ENCODE measurements around the gene LEMD2. TPM values are rescaled to one million over a fixed set of nuclear protein-coding genes. Genes with fewer than 3 reads are reported as not detected.

LEMD2 gene
- total RNA-seq, 4 donors from 2014 or later = 36.4 to 65.3 (median 55.4) TPM

DNA sequence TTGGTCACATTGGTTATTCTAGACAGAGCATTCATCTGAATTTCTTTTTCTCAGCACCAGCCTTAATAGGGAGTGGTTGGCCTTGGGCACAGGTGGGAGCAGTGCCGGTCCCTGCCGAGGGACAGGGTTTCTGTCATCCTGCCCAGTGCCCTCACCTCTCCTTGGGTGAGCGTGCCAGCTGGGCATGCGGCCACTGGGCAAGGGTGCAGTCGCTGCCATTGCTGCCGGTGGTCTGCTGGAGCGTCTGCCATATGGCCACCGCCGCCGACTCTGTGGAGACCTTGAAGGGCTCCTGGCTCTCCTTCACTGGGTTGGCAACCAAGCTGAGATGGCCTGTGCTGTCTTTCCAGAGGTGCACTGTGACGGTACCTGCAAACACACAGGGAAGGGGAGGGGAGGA is 61.0 kb downstream of the LEMD2 start:
- intact Hi-C loops (cut with DNase I) = no loop called here
- Histone ChIP-seq H3K4me3 (no peak overlapping the region), H3K36me3 (peaks cover 0 to 33% (median 0%) of the 10 kb centered on the region in 4 donors), H3K27me3 (peaks cover 0 to 6% (median 0%) of the 10 kb centered on the region in 4 donors), H3K4me1 (peaks cover 0 to 41% (median 0%) of the 10 kb centered on the region in 4 donors), H3K9me3 (no peaks in the 10 kb centered on the region), H3K27ac (replicated peaks in 1 of 4) (no peak overlapping the region)
- WGBS = 85% methylated on average over 9 of the region's 11 CpGs
- DNase-seq (ENCODE audit: extremely low spot score) = no peak
- TF ChIP-seq CTCF (IDR thresholded peaks at IDR 0.05) (no peak), EP300 (IDR thresholded peaks at IDR 0.05) (no peak), POLR2A (IDR thresholded peaks at IDR 0.05; ENCODE audit: low read depth) (no peak), POLR2AphosphoS5 (IDR thresholded peaks at IDR 0.05) (no peak)

DNA sequence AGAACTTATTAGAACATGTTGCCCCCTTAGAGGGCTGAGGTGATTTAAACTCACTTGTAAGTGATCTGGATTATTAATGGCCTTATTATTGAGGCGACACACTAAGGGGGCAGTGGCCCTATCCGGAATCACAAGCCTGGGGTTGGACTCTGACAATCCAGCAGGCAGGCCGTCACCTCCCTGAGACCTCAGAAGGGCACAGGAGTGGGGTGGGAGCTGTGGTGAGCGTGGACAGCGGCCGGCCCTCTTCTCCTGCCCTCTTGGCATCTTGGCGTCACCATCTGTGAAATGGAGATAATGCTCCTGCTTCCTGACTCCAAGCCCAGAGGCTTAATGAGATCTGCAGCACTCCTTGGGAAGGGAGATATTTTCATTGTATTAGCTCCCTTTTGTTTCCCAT is 61.8 kb downstream of the LEMD2 start:
- Histone ChIP-seq H3K27me3 (peaks cover 0 to 6% (median 0%) of the 10 kb centered on the region in 4 donors), H3K27ac (replicated peaks in 1 of 4) (no peak overlapping the region), H3K36me3 (peaks cover 0 to 32% (median 0%) of the 10 kb centered on the region in 4 donors), H3K9me3 (no peaks in the 10 kb centered on the region), H3K4me3 (no peak overlapping the region), H3K4me1 (peaks cover 0 to 35% (median 0%) of the 10 kb centered on the region in 4 donors)
- 79% methylated on average over 7 of the region's 7 CpGs for WGBS
- TF ChIP-seq CTCF (IDR thresholded peaks at IDR 0.05) (no peak), POLR2A (IDR thresholded peaks at IDR 0.05; ENCODE audit: low read depth) (no peak), POLR2AphosphoS5 (IDR thresholded peaks at IDR 0.05) (no peak), EP300 (IDR thresholded peaks at IDR 0.05) (no peak)
- no peak for DNase-seq (ENCODE audit: extremely low spot score)
- intact Hi-C loops (cut with DNase I) = no loop called here

DNA sequence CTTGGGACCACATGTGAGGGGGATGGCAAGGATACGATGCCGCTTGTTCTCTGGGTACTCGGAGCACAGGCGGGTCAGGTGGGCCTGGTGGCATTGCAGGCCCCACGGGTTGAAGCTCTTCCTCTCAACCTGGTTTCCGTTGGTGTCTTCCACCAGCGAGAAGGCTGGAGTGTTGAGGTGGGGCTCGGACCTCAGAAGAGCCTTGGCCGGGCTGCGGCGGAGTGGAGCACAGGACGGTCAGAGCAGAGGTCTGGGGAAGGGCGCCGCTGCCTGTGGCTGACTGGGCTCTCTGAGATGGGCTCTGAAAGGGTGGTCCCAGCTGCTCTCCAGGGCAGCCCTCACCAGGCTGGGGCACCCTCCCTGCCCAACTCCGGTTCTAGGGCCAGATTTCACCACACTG is 62.2 kb downstream of the LEMD2 start:
- Histone ChIP-seq H3K4me3 (no peak overlapping the region), H3K9me3 (no peaks in the 10 kb centered on the region), H3K4me1 (peaks cover 0 to 35% (median 0%) of the 10 kb centered on the region in 4 donors), H3K36me3 (peaks cover 0 to 36% (median 0%) of the 10 kb centered on the region in 4 donors), H3K27me3 (peaks cover 0 to 6% (median 0%) of the 10 kb centered on the region in 4 donors), H3K27ac (replicated peaks in 1 of 4) (no peak overlapping the region)
- TF ChIP-seq POLR2A (IDR thresholded peaks at IDR 0.05; ENCODE audit: low read depth) = no peak
- no peak for TF ChIP-seq EP300 (IDR thresholded peaks at IDR 0.05)
- no peak for TF ChIP-seq CTCF (IDR thresholded peaks at IDR 0.05)
- TF ChIP-seq POLR2AphosphoS5 (IDR thresholded peaks at IDR 0.05) = no peak
- WGBS = 92% methylated on average over 13 of the region's 15 CpGs
- no peak for DNase-seq (ENCODE audit: extremely low spot score)
- intact Hi-C loops (cut with DNase I) = no loop called here

- Histone ChIP-seq H3K9me3 (no peaks in the 10 kb centered on the region), H3K4me3 (no peak overlapping the region), H3K36me3 (peaks cover 0 to 40% (median 0%) of the 10 kb centered on the region in 4 donors), H3K4me1 (peaks cover 0 to 34% (median 0%) of the 10 kb centered on the region in 4 donors), H3K27me3 (peaks cover 0 to 6% (median 0%) of the 10 kb centered on the region in 4 donors), H3K27ac (replicated peaks in 1 of 4) (no peak overlapping the region)
- intact Hi-C loops (cut with DNase I) = no loop called here
- TF ChIP-seq POLR2AphosphoS5 (IDR thresholded peaks at IDR 0.05) (no peak), EP300 (IDR thresholded peaks at IDR 0.05) (no peak), POLR2A (IDR thresholded peaks at IDR 0.05; ENCODE audit: low read depth) (no peak), CTCF (IDR thresholded peaks at IDR 0.05) (no peak)
- 91% methylated on average over 7 of the region's 7 CpGs for WGBS
- no peak for DNase-seq (ENCODE audit: extremely low spot score)
Measured at GRCh38 chr6:33725891-33726673, 62.8 kb downstream of the LEMD2 start.

Data from esophagus muscularis mucosa (tissue), 4 donors.